CD4-positive, alpha-beta memory T cell (primary cell): Measurements from ENCODE around the gene TMEM258. TPM values are rescaled to one million over a fixed set of nuclear protein-coding genes. Genes with fewer than 3 reads are reported as not detected.

ENCODE experiments used
- CTCF ChIA-PET: fragments of 350-600 bp; sonication (Branson Sonifier 250); formaldehyde crosslinking; loops from one replicate; lab custom pipeline; 2021; ENCODE audit warnings: inconsistent platforms; ENCODE audit not compliant: partially characterized antibody; lab: Charles Lee
- POLR2A ChIA-PET: fragments of 350-600 bp; sonication (Branson Sonifier 250); formaldehyde crosslinking; loops from one replicate; lab custom pipeline; 2021; ENCODE audit not compliant: partially characterized antibody; lab: Charles Lee
- DNase-seq, 5 donors: peaks; one replicate each; pipeline versions ENCODE4 v3.0.0 to v3.0.0-alpha.2; 2020 to 2022; ENCODE audit warnings: mixed read lengths in 1 of 5
- H3K27ac ChIP-seq: one replicate; pipeline ENCODE4 v1.7.0; 2013; ENCODE audit warnings: low read depth, low read length
- H3K27me3 ChIP-seq: 2 replicates; pipeline ENCODE4 v1.7.0; 2013; ENCODE audit warnings: mild to moderate bottlenecking, low read length, moderate library complexity; ENCODE audit not compliant: insufficient read depth
- H3K36me3 ChIP-seq: 2 replicates; pipeline ENCODE4 v1.7.0; 2013; ENCODE audit warnings: mild to moderate bottlenecking, low read length, moderate library complexity; ENCODE audit not compliant: insufficient read depth
- H3K4me1 ChIP-seq: 2 replicates; pipeline ENCODE4 v1.7.0; 2013; ENCODE audit warnings: mild to moderate bottlenecking, low read length, moderate library complexity; ENCODE audit not compliant: insufficient read depth
- H3K4me3 ChIP-seq, 2 donors: one replicate each; pipeline ENCODE4 v1.7.0; 2013; ENCODE audit warnings: low read length in 2 of 2, mild to moderate bottlenecking in 1 of 2
- H3K9me3 ChIP-seq, 2 donors: one replicate each; pipeline ENCODE4 v1.7.0; 2013; ENCODE audit warnings: low read length in 2 of 2, control low read depth in 1 of 2; ENCODE audit not compliant: control insufficient read depth in 1 of 2
- H3K27ac Mint-ChIP-seq, 7 donors: one replicate each; pipeline ENCODE4 v1.8.0; 2020 to 2021; ENCODE audit warnings: mixed read lengths in 7 of 7, mild to moderate bottlenecking in 6 of 7, inconsistent platforms in 3 of 7, moderate library complexity in 3 of 7
- H3K27me3 Mint-ChIP-seq, 2 donors: one replicate each; pipeline ENCODE4 v1.8.0; 2020 to 2021; ENCODE audit warnings: mixed read lengths in 2 of 2
- H3K36me3 Mint-ChIP-seq, 2 donors: one replicate each; pipeline ENCODE4 v1.8.0; 2020 to 2021; ENCODE audit warnings: mixed read lengths in 2 of 2, inconsistent platforms in 1 of 2, mild to moderate bottlenecking in 1 of 2
- H3K4me1 Mint-ChIP-seq, 4 donors: one replicate each; pipeline ENCODE4 v1.8.0; 2020 to 2021; ENCODE audit warnings: mixed read lengths in 4 of 4, mild to moderate bottlenecking in 1 of 4
- H3K4me3 Mint-ChIP-seq, 8 donors: one replicate each; pipeline ENCODE4 v1.8.0; 2020 to 2021; ENCODE audit warnings: mixed read lengths in 8 of 8, mild to moderate bottlenecking in 7 of 8, moderate library complexity in 6 of 8, inconsistent platforms in 3 of 8
- H3K9me3 Mint-ChIP-seq, 8 donors: one replicate each; pipeline ENCODE4 v1.8.0; 2020 to 2021; ENCODE audit warnings: mixed read lengths in 8 of 8, mild to moderate bottlenecking in 5 of 8, inconsistent platforms in 3 of 8, moderate library complexity in 1 of 8
- intact Hi-C: fragments of 100-400 bp; cut with micrococcal nuclease; formaldehyde crosslinking; loops from one replicate; pipeline ENCODE4 v1.15.1; 2023
- polyA plus RNA-seq, 2 donors: library from polyadenylated mRNA; unstranded; fragments of 300-500 nt; fragmentation: Illumina TruSeq; gene quantifications; one replicate each; pipeline ENCODE4 v1.2.3, GENCODE V29; 2021
- total RNA-seq, 2 experiments: library from RNA; stranded (reverse); gene quantifications; one replicate each; pipeline ENCODE4 v1.2.3, GENCODE V29; 2021

TMEM258 gene
- total and polyA plus RNA-seq, 4 experiments from 2014 or later = 113 to 276 (median 152) TPM

- ChIA-PET POLR2A (no interaction called here), CTCF (interaction anchor here (1.0 kb wide), 1 partner anchor 10 kb away, joined by 3 read pairs; no protein-coding TSS in a partner anchor)
- Mint-ChIP-seq H3K9me3 (no peaks in the 10 kb centered on the region), H3K27ac (no peak overlapping the region), H3K4me3 (no peak overlapping the region), H3K36me3 (no peaks in the 10 kb centered on the region), H3K27me3 (no peaks in the 10 kb centered on the region), H3K4me1 (no peaks in the 10 kb centered on the region)
- DNase-seq = no peak
- H3K4me3 ChIP-seq = no peak overlapping the region
- H3K27me3 ChIP-seq = no peaks in the 10 kb centered on the region
- no peaks in the 10 kb centered on the region for H3K36me3 ChIP-seq
- intact Hi-C loops = no loop called here
- H3K9me3 ChIP-seq = no peaks in the 10 kb centered on the region
- no peak overlapping the region for H3K27ac ChIP-seq
- H3K4me1 ChIP-seq = no peaks in the 10 kb centered on the region
Measured at GRCh38 chr11:61739966-61740365, 52.4 kb downstream of the TMEM258 start.

DNA sequence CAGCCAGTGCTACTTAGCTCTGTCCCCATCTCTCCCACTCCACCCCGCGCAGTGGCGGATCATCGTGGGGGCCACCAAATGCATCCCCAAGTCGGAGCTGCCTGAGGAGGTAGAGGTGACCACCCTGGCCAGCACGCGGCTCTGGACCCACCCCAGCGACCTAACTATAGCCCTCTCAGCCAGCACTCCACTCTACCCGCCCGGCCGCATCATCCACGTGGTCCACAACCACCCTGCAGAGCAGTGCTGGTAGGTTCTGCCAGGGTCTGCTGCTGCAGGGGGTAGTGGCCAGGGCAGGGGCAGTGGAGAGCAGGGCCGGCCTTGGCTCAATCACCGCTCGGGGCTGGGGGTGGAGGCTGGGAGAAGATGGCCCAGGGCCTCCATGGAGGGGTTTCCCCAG is 53.0 kb downstream of the TMEM258 start:
- H3K36me3 ChIP-seq = no peaks in the 10 kb centered on the region
- Mint-ChIP-seq H3K4me1 (no peaks in the 10 kb centered on the region), H3K27ac (no peak overlapping the region), H3K9me3 (no peaks in the 10 kb centered on the region), H3K36me3 (no peaks in the 10 kb centered on the region), H3K4me3 (no peak overlapping the region), H3K27me3 (no peaks in the 10 kb centered on the region)
- CTCF ChIA-PET = interaction anchor here (1.1 kb wide), 1 partner anchor 369 kb away, joined by 3 read pairs; no protein-coding TSS in a partner anchor
- H3K4me1 ChIP-seq = no peaks in the 10 kb centered on the region
- no peak overlapping the region for H3K4me3 ChIP-seq
- POLR2A ChIA-PET = no interaction called here
- H3K27ac ChIP-seq = no peak overlapping the region
- H3K9me3 ChIP-seq = no peaks in the 10 kb centered on the region
- intact Hi-C loops = no loop called here
- DNase-seq = no peak
- no peaks in the 10 kb centered on the region for H3K27me3 ChIP-seq

Other genes starting within 250 kb of the TMEM258 start
- not detected for gene SYT7, start 211.5 kb downstream of the TMEM258 start, total RNA-seq
- gene SYT7, start 211.5 kb downstream of the TMEM258 start, polyA plus RNA-seq = not detected
- gene DAGLA, start 112.2 kb downstream of the TMEM258 start, total RNA-seq = under 1 TPM; 0.30 to 0.44 TPM
- gene DAGLA, start 112.2 kb downstream of the TMEM258 start, polyA plus RNA-seq = under 1 TPM in 1 of 2 donors, not detected in 1; 0.52 TPM
- 1 to 10 TPM in 1 of 2 experiments, under 1 TPM in 1; 0.94 to 1.6 TPM for gene MYRF, start 40.0 kb downstream of the TMEM258 start, total RNA-seq
- under 1 TPM; 0.44 to 0.83 TPM for gene MYRF, start 40.0 kb downstream of the TMEM258 start, polyA plus RNA-seq
- 1 to 10 TPM; 7.4 to 8.0 TPM for gene FEN1, start 312 bp upstream of the TMEM258 start, total RNA-seq
- 10 to 100 TPM; 12.7 to 15.4 TPM for gene FEN1, start 312 bp upstream of the TMEM258 start, polyA plus RNA-seq
- 1 to 10 TPM; 1.7 to 2.2 TPM for gene FADS1, start 24.4 kb upstream of the TMEM258 start, total RNA-seq
- under 1 TPM; 0.70 to 0.72 TPM for gene FADS1, start 24.4 kb upstream of the TMEM258 start, polyA plus RNA-seq
- gene FADS2, start 35.7 kb upstream of the TMEM258 start, total RNA-seq = under 1 TPM; 0.22 to 0.73 TPM
- under 1 TPM; 0.06 to 0.94 TPM for gene FADS2, start 35.7 kb upstream of the TMEM258 start, polyA plus RNA-seq
- gene FADS3, start 98.9 kb upstream of the TMEM258 start, total RNA-seq = 1 to 10 TPM; 5.9 to 7.8 TPM
- gene FADS3, start 98.9 kb upstream of the TMEM258 start, polyA plus RNA-seq = 1 to 10 TPM; 2.9 to 3.0 TPM
- under 1 TPM; 0.44 to 0.53 TPM for gene RAB3IL1, start 125.0 kb upstream of the TMEM258 start, total RNA-seq
- gene RAB3IL1, start 125.0 kb upstream of the TMEM258 start, polyA plus RNA-seq = not detected
- under 1 TPM; 0.26 to 0.50 TPM for gene BEST1, start 157.8 kb upstream of the TMEM258 start, total RNA-seq
- 1 to 10 TPM; 1.3 TPM for gene BEST1, start 157.8 kb upstream of the TMEM258 start, polyA plus RNA-seq
- 100 to 1,000 TPM; 695 to 763 TPM for gene FTH1, start 175.0 kb upstream of the TMEM258 start, total RNA-seq
- gene FTH1, start 175.0 kb upstream of the TMEM258 start, polyA plus RNA-seq = 1,000 to 10,000 TPM; 3,123 to 3,378 TPM